BE2C (cell line): Measurements from ENCODE around the gene C19orf25.

Source experiments
- DNase-seq: peaks from one replicate; pipeline ENCODE4 v3.0.0-alpha.2; 2020
- H3K27me3 ChIP-seq: fragments of 250-450 bp; sonication (Bioruptor Pico); 2 replicates; pipeline ENCODE4 v1.5.1; 2020; ENCODE audit warnings: mild to moderate bottlenecking
- H3K36me3 ChIP-seq: fragments of 250-450 bp; sonication (Bioruptor Pico); 2 replicates; pipeline ENCODE4 v1.5.1; 2020; ENCODE audit warnings: mild to moderate bottlenecking
- H3K4me1 ChIP-seq: fragments of 250-450 bp; sonication (Bioruptor Pico); 2 replicates; pipeline ENCODE4 v1.5.1; 2020
- H3K4me3 ChIP-seq: 2 replicates; pipeline ENCODE4 v1.5.1; 2011; ENCODE audit warnings: low read depth, low read length
- H3K9me3 ChIP-seq: fragments of 250-450 bp; sonication (Bioruptor Pico); 2 replicates; pipeline ENCODE4 v1.5.1; 2020
- CTCF ChIP-seq: IDR thresholded peaks from 2 replicates; pipeline ENCODE4 v1.5.1; 2012; ENCODE audit warnings: mild to moderate bottlenecking, low read depth, low read length

C19orf25 gene

GRCh38 chr19:1451916-1452801 lies 26.9 kb downstream of the C19orf25 start:
- H3K4me1 ChIP-seq, result peaks cover 21% of the 10 kb centered on the region
- H3K4me3 ChIP-seq, result no peak overlapping the region
- no peaks in the 10 kb centered on the region for H3K27me3 ChIP-seq
- H3K36me3 ChIP-seq, result peaks cover 12% of the 10 kb centered on the region
- no peak for TF ChIP-seq CTCF
- no peak for DNase-seq
- no peaks in the 10 kb centered on the region for H3K9me3 ChIP-seq

DNA sequence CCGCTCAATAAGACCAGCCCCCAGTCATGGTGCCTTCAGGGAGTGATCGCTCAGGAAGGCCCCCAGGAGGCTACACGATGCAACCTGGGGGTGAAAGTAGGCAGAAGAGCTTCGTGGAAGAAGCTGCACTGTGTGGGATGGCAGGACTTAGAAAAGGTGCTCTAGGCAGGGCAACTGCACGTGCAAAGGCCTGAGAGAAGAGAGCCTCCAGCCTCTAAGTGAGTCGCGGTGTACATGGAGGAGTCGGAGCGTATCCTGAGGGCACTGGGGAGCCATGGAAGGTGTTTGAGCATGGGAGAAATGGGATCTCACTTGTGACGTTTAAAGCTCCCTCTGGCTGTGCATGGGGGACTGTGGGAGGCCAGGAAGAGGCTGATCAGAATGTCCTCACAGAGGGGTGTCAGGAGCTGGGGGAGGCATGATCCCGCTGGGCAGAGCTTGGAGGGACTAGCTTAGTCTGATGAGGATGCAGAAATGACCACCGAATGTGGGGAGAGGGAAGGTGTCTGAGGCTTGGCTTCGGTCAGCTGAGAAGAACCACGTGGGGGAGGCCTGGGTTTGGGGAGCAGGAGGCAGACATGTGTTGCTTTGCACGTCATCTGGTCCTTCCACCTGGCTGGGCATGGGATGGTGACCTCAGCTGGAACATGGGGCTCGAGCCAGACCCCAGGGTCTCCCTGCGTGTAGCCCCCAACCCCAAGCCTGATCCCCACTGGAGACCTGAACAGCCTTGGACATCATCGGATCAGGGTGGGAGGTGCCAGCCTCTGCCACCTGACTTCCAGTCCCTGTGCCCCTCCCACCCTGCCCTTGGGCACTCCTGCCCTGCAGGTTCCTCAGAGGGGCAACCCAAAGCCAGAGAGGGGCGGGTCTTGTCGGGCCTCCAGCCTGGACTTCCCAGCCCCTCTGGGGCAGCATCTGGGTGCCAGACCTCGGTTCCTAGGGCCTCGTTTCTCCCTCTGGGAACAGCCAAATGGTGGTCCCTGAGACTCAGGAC lies 28.0 kb downstream of the C19orf25 start:
- TF ChIP-seq CTCF, result no peak

DNA sequence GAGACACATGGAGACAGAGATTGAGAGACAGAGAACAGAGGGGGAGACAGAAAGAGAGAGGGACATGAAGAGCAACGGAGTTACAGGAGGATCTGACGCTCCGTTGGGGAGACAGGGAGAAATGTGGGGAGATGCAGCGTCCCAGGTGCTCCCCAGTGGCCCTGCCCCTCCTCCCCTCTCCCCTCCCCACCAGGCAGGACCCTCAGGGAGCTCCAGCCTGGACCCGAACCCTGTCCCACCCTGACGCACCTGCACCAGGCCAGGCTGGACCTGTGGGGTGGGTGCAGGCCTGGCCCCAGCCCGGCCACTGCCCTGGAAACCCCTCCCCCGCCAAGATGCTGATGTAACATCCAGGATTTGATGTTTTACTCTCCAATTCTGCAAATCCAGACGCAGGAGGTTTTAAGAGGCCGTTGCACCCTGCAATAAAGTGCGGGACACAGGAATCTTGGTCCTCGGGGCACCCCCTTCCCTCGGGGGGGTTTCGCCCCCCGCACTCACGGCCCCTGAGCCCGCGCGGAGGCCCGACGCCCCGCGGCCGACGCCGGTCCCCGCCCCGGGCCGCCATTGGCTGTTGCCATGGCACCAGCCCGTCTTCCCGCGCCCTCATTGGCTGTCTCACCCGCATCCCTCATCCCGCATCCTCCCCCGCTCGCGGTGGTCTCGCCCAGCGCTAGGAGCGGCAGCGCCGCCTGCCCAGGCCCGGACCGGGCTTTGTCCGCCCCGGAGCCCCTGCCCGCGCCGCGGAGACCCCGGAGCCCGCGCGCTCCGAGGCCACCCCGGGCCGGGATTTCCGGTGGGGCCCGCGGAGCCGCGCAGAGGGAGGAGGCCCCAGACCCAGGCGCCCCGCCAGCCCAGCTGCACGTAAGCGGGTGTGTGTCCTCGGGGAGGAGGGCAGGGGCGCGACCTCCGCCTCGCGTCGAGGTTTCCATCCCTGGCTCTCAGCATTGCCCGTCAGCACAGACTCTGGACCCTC lies 29.3 kb downstream of the C19orf25 start, which contains the start of gene APC2:
TSS of gene APC2 (plus strand) at position 655 of the 976 bp plus-strand sequence. CDS start 2,881 bp downstream, outside the sequence.
- no peaks in the 10 kb centered on the region for H3K9me3 ChIP-seq

More for the DNA sequence above, 28.0 kb downstream of the C19orf25 start:
- H3K9me3 ChIP-seq, result no peaks in the 10 kb centered on the region
- peak overlapping the region; percentile 68 for H3K4me3 ChIP-seq
- H3K4me1 ChIP-seq, result peaks cover 21% of the 10 kb centered on the region
- H3K36me3 ChIP-seq, result peaks cover 4% of the 10 kb centered on the region
- H3K27me3 ChIP-seq, result peaks cover 6% of the 10 kb centered on the region; the same call in 1 of the 2 replicates
- no peak for DNase-seq

GRCh38 chr19:1447944-1448343 lies 31.1 kb downstream of the C19orf25 start:
- TF ChIP-seq CTCF, result no peak
- H3K4me1 ChIP-seq, result peaks cover 13% of the 10 kb centered on the region
- H3K9me3 ChIP-seq, result no peaks in the 10 kb centered on the region
- peaks cover 6% of the 10 kb centered on the region; the same call in 1 of the 2 replicates for H3K27me3 ChIP-seq
- DNase-seq, result no peak
- H3K4me3 ChIP-seq, result no peak overlapping the region
- H3K36me3 ChIP-seq, result no peaks in the 10 kb centered on the region; the same call in 1 of the 2 replicates

More for the DNA sequence above, 29.3 kb downstream of the C19orf25 start, which contains the start of gene APC2:
- Histone ChIP-seq H3K36me3 (no peaks in the 10 kb centered on the region), H3K27me3 (peaks cover 6% of the 10 kb centered on the region; the same call in 1 of the 2 replicates), H3K4me3 (peak within 1 kb of the TSS; percentile 68), H3K4me1 (peaks cover 21% of the 10 kb centered on the region)
- no peak for TF ChIP-seq CTCF
- peak; percentile 95 for DNase-seq

DNA sequence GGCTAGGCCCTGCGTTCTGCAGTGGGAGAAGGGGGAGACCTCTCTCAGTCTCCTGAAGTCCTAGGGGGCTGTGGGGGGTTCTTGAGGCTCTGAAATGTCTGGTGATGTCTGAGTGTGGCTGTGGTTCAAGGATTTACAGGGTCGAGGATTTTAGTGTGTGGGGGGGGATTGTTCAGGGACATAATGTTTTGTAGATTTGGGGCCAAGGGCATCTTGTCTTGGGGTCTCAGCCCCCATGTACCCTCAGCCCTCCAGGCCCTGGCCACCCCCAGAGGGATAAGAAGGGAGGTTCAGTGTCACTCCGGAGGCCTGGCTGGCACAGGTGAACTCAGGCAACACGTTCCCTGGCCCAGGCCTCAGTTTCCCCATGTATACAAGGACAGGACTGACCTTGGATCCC lies 31.5 kb downstream of the C19orf25 start:
- peaks cover 2% of the 10 kb centered on the region for H3K36me3 ChIP-seq
- H3K4me1 ChIP-seq, result peaks cover 9% of the 10 kb centered on the region
- no peaks in the 10 kb centered on the region for H3K9me3 ChIP-seq
- peak overlapping the region; percentile 51 for H3K4me3 ChIP-seq
- DNase-seq, result no peak
- peaks cover 6% of the 10 kb centered on the region; the same call in 1 of the 2 replicates for H3K27me3 ChIP-seq
- no peak for TF ChIP-seq CTCF
